ENCODE results near the gene EAF1. TPM values are rescaled to one million over a fixed set of nuclear protein-coding genes. Genes with fewer than 3 reads are reported as not detected.
"Not testable (repeated sequence)": the region's sequence is repeated elsewhere in the genome, so short reads cannot be mapped to it uniquely, and the experiment has no call there.

EAF1 gene
- total RNA-seq, 2 experiments from 2014 or later = 21.6 to 23.8 TPM

GRCh38 chr3:15398731-15399133 lies 28.7 kb upstream of the EAF1 start:
- CTCF ChIA-PET (ENCODE audit: unreplicated experiment) = interaction anchor here (0.6 kb wide), 1 partner anchor 66 kb away, joined by 3 read pairs; the partner anchor contains the start of gene SH3BP5
- BruUV-seq (replicated peaks); H4K20me1 ChIP-seq (ENCODE audit: insufficient read depth, low read length); H3K9me3 ChIP-seq (ENCODE audit: low read length); H3K79me2 ChIP-seq (ENCODE audit: insufficient read depth, low read depth, low read length); H2AFZ ChIP-seq (ENCODE audit: low read length); H3K36me3 ChIP-seq (ENCODE audit: insufficient read depth, low read length); H3K4me2 ChIP-seq (ENCODE audit: low read length); POLR2A ChIA-PET; H3K4me3 ChIP-seq (ENCODE audit: low read depth, low read length, poor library complexity, severe bottlenecking); H3K27ac ChIP-seq (ENCODE audit: low read depth, low read length, poor library complexity, severe bottlenecking); H3K9me2 ChIP-seq (ENCODE audit: insufficient read depth, low read length): not testable (repeated sequence)
- intact Hi-C loops (cut with micrococcal nuclease; ENCODE audit: unreplicated experiment) = loop anchor here (1.0 to 2.0 kb wide), 2 partner anchors 14 to 130 kb away; no protein-coding TSS in a partner anchor
- DNase-seq (ENCODE audit: low spot score) = peak; percentile 79
- TF ChIP-seq, protein P1, sequence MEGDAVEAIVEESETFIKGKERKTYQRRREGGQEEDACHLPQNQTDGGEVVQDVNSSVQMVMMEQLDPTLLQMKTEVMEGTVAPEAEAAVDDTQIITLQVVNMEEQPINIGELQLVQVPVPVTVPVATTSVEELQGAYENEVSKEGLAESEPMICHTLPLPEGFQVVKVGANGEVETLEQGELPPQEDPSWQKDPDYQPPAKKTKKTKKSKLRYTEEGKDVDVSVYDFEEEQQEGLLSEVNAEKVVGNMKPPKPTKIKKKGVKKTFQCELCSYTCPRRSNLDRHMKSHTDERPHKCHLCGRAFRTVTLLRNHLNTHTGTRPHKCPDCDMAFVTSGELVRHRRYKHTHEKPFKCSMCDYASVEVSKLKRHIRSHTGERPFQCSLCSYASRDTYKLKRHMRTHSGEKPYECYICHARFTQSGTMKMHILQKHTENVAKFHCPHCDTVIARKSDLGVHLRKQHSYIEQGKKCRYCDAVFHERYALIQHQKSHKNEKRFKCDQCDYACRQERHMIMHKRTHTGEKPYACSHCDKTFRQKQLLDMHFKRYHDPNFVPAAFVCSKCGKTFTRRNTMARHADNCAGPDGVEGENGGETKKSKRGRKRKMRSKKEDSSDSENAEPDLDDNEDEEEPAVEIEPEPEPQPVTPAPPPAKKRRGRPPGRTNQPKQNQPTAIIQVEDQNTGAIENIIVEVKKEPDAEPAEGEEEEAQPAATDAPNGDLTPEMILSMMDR (conservative IDR thresholded peaks at IDR 0.05; ENCODE audit: low read length) = peak; percentile 78
- peaks cover 11% of the 10 kb centered on the region for H3K4me1 ChIP-seq (ENCODE audit: insufficient read depth, low read length, poor library complexity, severe bottlenecking)

DNA sequence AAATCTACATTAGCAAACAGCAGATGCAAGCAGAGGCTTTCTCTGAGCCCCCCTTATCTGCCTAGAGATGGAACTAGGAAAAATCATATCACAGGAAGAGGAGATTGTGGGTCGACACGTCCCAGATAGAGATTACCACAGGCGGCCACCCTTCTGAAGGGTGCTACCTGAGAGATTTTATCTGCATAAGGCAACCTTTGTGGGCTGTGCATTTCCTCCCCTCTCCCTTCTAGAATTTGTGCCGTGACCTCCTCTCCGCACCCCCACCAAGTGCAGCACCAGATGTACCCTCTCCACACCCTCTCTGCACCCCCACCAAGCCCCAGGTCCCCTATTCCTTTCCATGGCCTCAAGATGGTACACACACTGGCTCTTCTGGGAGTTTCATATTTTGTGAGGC lies 27.4 kb upstream of the EAF1 start:
- no peaks in the 10 kb centered on the region for H3K79me2 ChIP-seq (ENCODE audit: insufficient read depth, low read depth, low read length)
- H3K9me3 ChIP-seq (ENCODE audit: low read length) = no peaks in the 10 kb centered on the region
- no peaks in the 10 kb centered on the region for H3K9me2 ChIP-seq (ENCODE audit: insufficient read depth, low read length)
- ChIA-PET CTCF (ENCODE audit: unreplicated experiment) (no interaction called here), POLR2A (interaction anchor here (0.6 to 1.9 kb wide), 4 partner anchors 15 to 192 kb away, joined by 3 to 8 read pairs (median 4); no protein-coding TSS in a partner anchor)
- BruUV-seq (replicated peaks) = no TSS peak
- intact Hi-C loops (cut with micrococcal nuclease; ENCODE audit: unreplicated experiment) = loop anchor here (2.0 to 5.0 kb wide), 2 partner anchors 15 to 293 kb away; no protein-coding TSS in a partner anchor
- no peak for DNase-seq (ENCODE audit: low spot score)
- no peak for TF ChIP-seq EZH2phosphoT487 (IDR thresholded peaks at IDR 0.05; ENCODE audit: borderline replicate concordance, low read depth, low read length)
- TF ChIP-seq, protein P1 (conservative IDR thresholded peaks at IDR 0.05; ENCODE audit: low read length) = no peak
- no peak overlapping the region for H3K27ac ChIP-seq (ENCODE audit: low read depth, low read length, poor library complexity, severe bottlenecking)
- no peak overlapping the region for H2AFZ ChIP-seq (ENCODE audit: low read length)
- no peaks in the 10 kb centered on the region for H4K20me1 ChIP-seq (ENCODE audit: insufficient read depth, low read length)
- no peak overlapping the region for H3K4me3 ChIP-seq (ENCODE audit: low read depth, low read length, poor library complexity, severe bottlenecking)
- peaks cover 11% of the 10 kb centered on the region for H3K4me1 ChIP-seq (ENCODE audit: insufficient read depth, low read length, poor library complexity, severe bottlenecking)
- H3K36me3 ChIP-seq (ENCODE audit: insufficient read depth, low read length) = no peaks in the 10 kb centered on the region; the same call in 1 of the 2 replicates
- no peak overlapping the region for H3K4me2 ChIP-seq (ENCODE audit: low read length)

- Histone ChIP-seq H3K9me3 (ENCODE audit: low read length) (no peaks in the 10 kb centered on the region), H2AFZ (ENCODE audit: low read length) (no peak overlapping the region), H3K36me3 (ENCODE audit: insufficient read depth, low read length) (no peaks in the 10 kb centered on the region; the same call in 1 of the 2 replicates), H3K4me2 (ENCODE audit: low read length) (no peak overlapping the region), H4K20me1 (ENCODE audit: insufficient read depth, low read length) (no peaks in the 10 kb centered on the region), H3K79me2 (ENCODE audit: insufficient read depth, low read depth, low read length) (no peaks in the 10 kb centered on the region), H3K4me3 (ENCODE audit: low read depth, low read length, poor library complexity, severe bottlenecking) (no peak overlapping the region), H3K4me1 (ENCODE audit: insufficient read depth, low read length, poor library complexity, severe bottlenecking) (peaks cover 11% of the 10 kb centered on the region), H3K27ac (ENCODE audit: low read depth, low read length, poor library complexity, severe bottlenecking) (no peak overlapping the region), H3K9me2 (ENCODE audit: insufficient read depth, low read length) (no peaks in the 10 kb centered on the region)
- POLR2A ChIA-PET = interaction anchor here (0.6 to 0.7 kb wide), 2 partner anchors 126 to 199 kb away, joined by 3 to 4 read pairs; no protein-coding TSS in a partner anchor
- DNase-seq (ENCODE audit: low spot score) = no peak
- no TSS peak for BruUV-seq (replicated peaks)
- intact Hi-C loops (cut with micrococcal nuclease; ENCODE audit: unreplicated experiment) = loop anchor here (5.0 kb wide), 1 partner anchor 295 kb away; no protein-coding TSS in a partner anchor
- CTCF ChIA-PET (ENCODE audit: unreplicated experiment) = no interaction called here
- no peak for TF ChIP-seq EZH2phosphoT487 (IDR thresholded peaks at IDR 0.05; ENCODE audit: borderline replicate concordance, low read depth, low read length)
- TF ChIP-seq, protein P1 (conservative IDR thresholded peaks at IDR 0.05; ENCODE audit: low read length) = no peak
These were observed 25.5 kb upstream of the EAF1 start for GRCh38 chr3:15401936-15402335.

All from OCI-LY7 (cell line).